H9 (cell line): ENCODE data around the gene ATP6V1G2. TPM values are rescaled to one million over a fixed set of nuclear protein-coding genes. Genes with fewer than 3 reads are reported as not detected.

Experiments used
- DNase-seq: peaks from one replicate; pipeline ENCODE4 v3.0.0-alpha.2; 2017
- H2AFZ ChIP-seq: one replicate; pipeline ENCODE4 v1.6.1; 2013; ENCODE audit warnings: mild to moderate bottlenecking, low read length, control low read depth, moderate library complexity
- H2AK5ac ChIP-seq: 2 replicates; pipeline ENCODE4 v1.6.1; 2013; ENCODE audit warnings: low read length, control low read depth, mixed read lengths; ENCODE audit not compliant: insufficient read length
- H2BK120ac ChIP-seq: one replicate; pipeline ENCODE4 v1.6.1; 2013; ENCODE audit warnings: low read depth, mild to moderate bottlenecking, low read length, control low read depth, inconsistent platforms; ENCODE audit not compliant: poor library complexity, severe bottlenecking
- H2BK12ac ChIP-seq: 2 replicates; pipeline ENCODE4 v1.6.1; 2013; ENCODE audit warnings: low read length, control low read depth, mixed read lengths, low read depth; ENCODE audit not compliant: insufficient read length
- H2BK15ac ChIP-seq: 2 replicates; pipeline ENCODE4 v1.6.1; 2013; ENCODE audit warnings: low read depth, low read length, control low read depth
- H2BK20ac ChIP-seq: one replicate; pipeline ENCODE4 v1.6.1; 2013; ENCODE audit warnings: low read depth, mild to moderate bottlenecking, low read length, control low read depth, inconsistent platforms; ENCODE audit not compliant: poor library complexity, severe bottlenecking
- H2BK5ac ChIP-seq: 2 replicates; pipeline ENCODE4 v1.6.1; 2013; ENCODE audit warnings: low read length, control low read depth, mixed read lengths; ENCODE audit not compliant: insufficient read length
- H3K14ac ChIP-seq: 2 replicates; pipeline ENCODE4 v1.6.1; 2013; ENCODE audit warnings: low read length, control low read depth; ENCODE audit not compliant: insufficient read depth
- H3K18ac ChIP-seq: 2 replicates; pipeline ENCODE4 v1.6.1; 2013; ENCODE audit warnings: low read depth, mild to moderate bottlenecking, mixed read lengths, low read length, control low read depth; ENCODE audit not compliant: insufficient read length
- H3K23ac ChIP-seq: 2 replicates; pipeline ENCODE4 v1.6.1; 2013; ENCODE audit warnings: low read length, control low read depth, mixed read lengths, low read depth; ENCODE audit not compliant: insufficient read length
- H3K23me2 ChIP-seq: 2 replicates; pipeline ENCODE4 v1.6.1; 2013; ENCODE audit warnings: low read depth, mild to moderate bottlenecking, mixed read lengths, low read length, control low read depth; ENCODE audit not compliant: insufficient read length, poor library complexity, severe bottlenecking
- H3K27ac ChIP-seq: 2 replicates; pipeline ENCODE4 v1.5.1; 2013; ENCODE audit warnings: low read length, control low read depth, mixed read lengths, low read depth; ENCODE audit not compliant: insufficient read length
- H3K27me3 ChIP-seq: 2 replicates; pipeline ENCODE4 v1.6.1; 2013; ENCODE audit warnings: low read length, control low read depth, inconsistent platforms; ENCODE audit not compliant: insufficient read depth
- H3K4ac ChIP-seq: 2 replicates; pipeline ENCODE4 v1.6.1; 2013; ENCODE audit warnings: low read depth, mild to moderate bottlenecking, control low read depth, inconsistent platforms, low read length, moderate library complexity
- H3K4me1 ChIP-seq: 2 replicates; pipeline ENCODE4 v1.6.1; 2013; ENCODE audit warnings: low read length, control low read depth, inconsistent platforms; ENCODE audit not compliant: insufficient read depth
- H3K4me2 ChIP-seq: 2 replicates; pipeline ENCODE4 v1.6.1; 2013; ENCODE audit warnings: low read length, control low read depth, mixed read lengths; ENCODE audit not compliant: insufficient read length, insufficient read depth
- H3K56ac ChIP-seq: 2 replicates; pipeline ENCODE4 v1.6.1; 2013; ENCODE audit warnings: low read depth, mild to moderate bottlenecking, mixed read lengths, low read length, control low read depth; ENCODE audit not compliant: insufficient read length
- H3K79me1 ChIP-seq: 2 replicates; pipeline ENCODE4 v1.6.1; 2013; ENCODE audit warnings: low read depth, mild to moderate bottlenecking, moderate library complexity, low read length, control low read depth, inconsistent platforms; ENCODE audit not compliant: insufficient read depth, poor library complexity, severe bottlenecking
- H3K79me2 ChIP-seq: 2 replicates; pipeline ENCODE4 v1.6.1; 2013; ENCODE audit warnings: low read length, control low read depth, inconsistent platforms; ENCODE audit not compliant: insufficient read depth
- H3K9ac ChIP-seq: 2 replicates; pipeline ENCODE4 v1.6.1; 2013; ENCODE audit warnings: low read length, control low read depth, mixed read lengths; ENCODE audit not compliant: insufficient read length; ENCODE audit errors: extremely low read depth
- H3K9me3 ChIP-seq: one replicate; pipeline ENCODE4 v1.6.1; 2013; ENCODE audit warnings: low read depth, low read length, inconsistent platforms; ENCODE audit not compliant: control insufficient read depth
- H3T11ph ChIP-seq: one replicate; pipeline ENCODE4 v1.6.1; 2013; ENCODE audit warnings: mild to moderate bottlenecking, low read length, control low read depth, inconsistent platforms
- H4K20me1 ChIP-seq: one replicate; pipeline ENCODE4 v1.6.1; 2013; ENCODE audit not compliant: control insufficient read depth, insufficient read length, insufficient read depth
- H4K5ac ChIP-seq: 2 replicates; pipeline ENCODE4 v1.6.1; 2013; ENCODE audit warnings: low read depth, mild to moderate bottlenecking, mixed read lengths, low read length, control low read depth; ENCODE audit not compliant: insufficient read length
- H4K8ac ChIP-seq: replicated peaks from 2 replicates; pipeline ENCODE4 v1.6.1; 2013; ENCODE audit warnings: low read length, control low read depth, mixed read lengths, low read depth; ENCODE audit not compliant: insufficient read length
- H4K91ac ChIP-seq: 2 replicates; pipeline ENCODE4 v1.6.1; 2013; ENCODE audit warnings: low read depth, mild to moderate bottlenecking, moderate library complexity, mixed read lengths, low read length, control low read depth; ENCODE audit not compliant: insufficient read length
- H3K27ac Mint-ChIP-seq, 3 experiments: 2 replicates in 2 of 3; 3 replicates in 1 of 3; pipeline ENCODE4 v1.8.0; 2020 to 2021; ENCODE audit warnings: mixed read lengths in 3 of 3, mild to moderate bottlenecking in 1 of 3, moderate library complexity in 1 of 3
- H3K27me3 Mint-ChIP-seq: 2 replicates; pipeline ENCODE4 v1.8.0; 2021; ENCODE audit warnings: low read depth, mild to moderate bottlenecking, moderate library complexity, mixed read lengths
- H3K36me3 Mint-ChIP-seq, 3 experiments: 2 replicates in 2 of 3; 3 replicates in 1 of 3; pipeline ENCODE4 v1.8.0; 2020 to 2021; ENCODE audit warnings: low read depth in 3 of 3, mixed read lengths in 3 of 3; ENCODE audit not compliant: insufficient read depth in 1 of 3
- H3K4me1 Mint-ChIP-seq, 2 experiments: 2 replicates each; pipeline ENCODE4 v1.8.0; 2020; ENCODE audit warnings: mixed read lengths in 2 of 2
- H3K4me3 Mint-ChIP-seq, 2 experiments: 2 replicates in 1 of 2; 3 replicates in 1 of 2; pipeline ENCODE4 v1.8.0; 2020 to 2021; ENCODE audit warnings: mild to moderate bottlenecking in 2 of 2, mixed read lengths in 2 of 2, moderate library complexity in 1 of 2
- H3K9me3 Mint-ChIP-seq, 2 experiments: 2 replicates in 1 of 2; 3 replicates in 1 of 2; pipeline ENCODE4 v1.8.0; 2020; ENCODE audit warnings: mild to moderate bottlenecking in 2 of 2, mixed read lengths in 2 of 2, moderate library complexity in 1 of 2
- CTCF ChIP-seq: fragments of 200-600 bp; sonication (generic); conservative IDR thresholded peaks from 3 replicates; pipeline ENCODE4 v1.8.0; 2021; ENCODE audit warnings: antibody characterized with exemption, mild to moderate bottlenecking
- WGBS: extraction: QIAGEN DNeasy Blood & Tissue Kit; methylation state at CpG from one replicate; pipeline ENCODE4 v1.1.7; 2013; ENCODE audit warnings: missing lambda C conversion rate, low lambda C conversion rate, mixed read lengths; ENCODE audit not compliant: insufficient read length; ENCODE audit errors: extremely low coverage; 5-methylcytosine and 5-hydroxymethylcytosine counted together
- total RNA-seq: library from RNA; stranded (reverse); gene quantifications from 2 replicates; pipeline ENCODE4 v1.2.1, GENCODE V29; 2021

Gene ATP6V1G2
- total RNA-seq, 1 experiment from 2014 or later = 3.8 TPM

GRCh38 chr6:31521835-31522234 lies 24.6 kb downstream of the ATP6V1G2 start:
- Histone ChIP-seq H3K18ac (no peak overlapping the region), H3K23me2 (no peaks in the 10 kb centered on the region), H2BK12ac (no peak overlapping the region), H3K56ac (no peak overlapping the region), H3T11ph (no peak overlapping the region), H3K4me1 (no peaks in the 10 kb centered on the region), H2BK15ac (no peak overlapping the region), H4K5ac (no peak overlapping the region), H2AK5ac (no peak overlapping the region), H2BK5ac (no peak overlapping the region), H3K4me2 (no peak overlapping the region), H4K8ac (no peak overlapping the region), H3K4ac (no peak overlapping the region), H3K27ac (no peak overlapping the region), H3K23ac (no peak overlapping the region), H4K91ac (no peak overlapping the region), H3K27me3 (no peaks in the 10 kb centered on the region), H2BK120ac (no peak overlapping the region), H4K20me1 (no peaks in the 10 kb centered on the region), H3K79me2 (no peaks in the 10 kb centered on the region), H3K79me1 (no peaks in the 10 kb centered on the region), H3K9me3 (no peaks in the 10 kb centered on the region), H2AFZ (no peak overlapping the region), H3K14ac (no peak overlapping the region), H3K9ac (no peak overlapping the region), H2BK20ac (no peak overlapping the region)
- Mint-ChIP-seq H3K9me3 (no peaks in the 10 kb centered on the region), H3K36me3 (no peaks in the 10 kb centered on the region), H3K27me3 (peaks cover 21% of the 10 kb centered on the region), H3K27ac (no peak overlapping the region), H3K4me1 (no peaks in the 10 kb centered on the region), H3K4me3 (no peak overlapping the region)
- TF ChIP-seq CTCF = no peak
- DNase-seq = no peak
- WGBS = no CpG with 5 or more reads among the region's 3 CpGs
